IPS-20b (cell line): ENCODE results near the gene ALKBH6.

Source experiments
- H3K27ac ChIP-seq: one replicate; pipeline ENCODE4 v1.5.1; 2013; ENCODE audit warnings: low read length
- H3K27me3 ChIP-seq: 2 replicates; pipeline ENCODE4 v1.6.1; 2013; ENCODE audit warnings: mild to moderate bottlenecking, low read length, inconsistent platforms; ENCODE audit not compliant: insufficient read depth
- H3K36me3 ChIP-seq: 2 replicates; pipeline ENCODE4 v1.6.1; 2013; ENCODE audit warnings: low read depth, mild to moderate bottlenecking, inconsistent platforms, low read length, moderate library complexity; ENCODE audit not compliant: insufficient read depth
- H3K4me1 ChIP-seq: 2 replicates; pipeline ENCODE4 v1.6.1; 2013; ENCODE audit warnings: mild to moderate bottlenecking, control low read depth, inconsistent platforms, low read length, moderate library complexity; ENCODE audit not compliant: insufficient read depth
- H3K4me3 ChIP-seq: 2 replicates; pipeline ENCODE4 v1.5.1; 2013; ENCODE audit warnings: mild to moderate bottlenecking, low read length, inconsistent platforms
- H3K9ac ChIP-seq: 2 replicates; pipeline ENCODE4 v1.6.1; 2013; ENCODE audit warnings: low read depth, mild to moderate bottlenecking, inconsistent platforms, low read length, moderate library complexity
- H3K9me3 ChIP-seq: 2 replicates; pipeline ENCODE4 v1.6.1; 2013; ENCODE audit warnings: mild to moderate bottlenecking, low read depth, low read length, inconsistent platforms; ENCODE audit not compliant: insufficient read depth

ALKBH6 gene

GRCh38 chr19:36003284-36003683 lies 10.7 kb downstream of the ALKBH6 start:
- no peak overlapping the region for H3K27ac ChIP-seq
- H3K4me3 ChIP-seq: no peak overlapping the region
- no peak overlapping the region for H3K9ac ChIP-seq
- peaks cover 19% of the 10 kb centered on the region; the same call in 1 of the 2 replicates for H3K36me3 ChIP-seq
- H3K4me1 ChIP-seq: no peaks in the 10 kb centered on the region
- no peaks in the 10 kb centered on the region for H3K9me3 ChIP-seq
- H3K27me3 ChIP-seq: no peaks in the 10 kb centered on the region

DNA sequence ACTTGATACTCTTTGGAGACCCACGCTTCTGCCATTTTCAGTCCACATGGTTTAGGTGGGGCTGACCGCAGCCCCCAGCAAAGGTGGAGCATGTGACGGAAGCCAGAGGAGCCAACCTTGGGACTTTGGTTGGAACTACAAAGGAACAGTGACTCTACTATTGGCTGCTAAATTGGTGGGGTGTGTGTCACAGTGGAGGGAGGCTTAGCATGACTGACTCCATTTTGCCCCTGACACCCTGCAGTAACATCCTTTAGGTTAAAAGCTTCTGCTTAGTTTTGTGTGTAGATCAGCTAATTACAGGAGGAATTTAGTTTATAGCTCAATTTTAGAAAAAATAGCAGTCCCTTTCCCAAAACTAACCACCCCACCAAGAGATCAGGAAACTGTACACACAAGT lies 12.4 kb downstream of the ALKBH6 start:
- H3K9ac ChIP-seq: no peak overlapping the region
- H3K9me3 ChIP-seq: no peaks in the 10 kb centered on the region
- H3K36me3 ChIP-seq: peaks cover 19% of the 10 kb centered on the region; the same call in 1 of the 2 replicates
- H3K27ac ChIP-seq: no peak overlapping the region
- H3K4me1 ChIP-seq: no peaks in the 10 kb centered on the region
- H3K4me3 ChIP-seq: no peak overlapping the region
- no peaks in the 10 kb centered on the region for H3K27me3 ChIP-seq

DNA sequence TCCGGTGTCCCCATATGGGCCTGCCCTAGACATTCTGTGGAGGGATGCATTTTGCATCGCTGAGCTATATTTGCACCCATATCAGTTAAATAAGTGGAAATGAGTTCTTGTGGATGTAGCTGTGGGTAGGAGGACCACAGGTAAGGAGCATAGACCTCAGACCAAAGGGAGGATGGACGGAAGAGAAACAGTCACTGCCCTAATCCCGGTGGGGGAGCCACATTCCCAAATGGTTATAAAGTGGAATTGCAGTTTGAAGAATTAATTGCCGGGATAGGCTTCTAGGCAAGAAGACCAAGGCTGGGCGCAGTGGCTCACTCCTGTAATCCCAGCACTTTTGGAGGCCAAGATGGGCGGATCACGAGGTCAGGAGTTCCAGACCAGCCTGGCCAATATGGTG lies 17.2 kb downstream of the ALKBH6 start:
- Histone ChIP-seq H3K9me3 (no peaks in the 10 kb centered on the region), H3K27me3 (no peaks in the 10 kb centered on the region), H3K36me3 (0 out of 2 replicates have a peak, but pooled peaks cover 5% of the 10 kb centered on the region), H3K27ac (no peak overlapping the region), H3K4me1 (peaks cover 4% of the 10 kb centered on the region; the same call in 1 of the 2 replicates), H3K9ac (no peak overlapping the region), H3K4me3 (no peak overlapping the region)

- H3K36me3 ChIP-seq: no peaks in the 10 kb centered on the region
- H3K4me1 ChIP-seq: peaks cover 4% of the 10 kb centered on the region; the same call in 1 of the 2 replicates
- no peak within 1 kb of the TSS for H3K27ac ChIP-seq
- no peaks in the 10 kb centered on the region for H3K27me3 ChIP-seq
- peak within 1 kb of the TSS; percentile 90 for H3K4me3 ChIP-seq
- peak within 1 kb of the TSS; percentile 76 for H3K9ac ChIP-seq
- H3K9me3 ChIP-seq: no peaks in the 10 kb centered on the region
Measured at GRCh38 chr19:35995048-35995993, 18.7 kb downstream of the ALKBH6 start, which contains the start of gene SDHAF1. Gene SDHAF1, plus strand, starts transcription at chr19:35995188. Its CDS starts 87 bp downstream, at chr19:35995275.

GRCh38 chr19:35993923-35994598 lies 20.0 kb downstream of the ALKBH6 start:
- peaks cover 4% of the 10 kb centered on the region; the same call in 1 of the 2 replicates for H3K4me1 ChIP-seq
- H3K9me3 ChIP-seq: no peaks in the 10 kb centered on the region
- H3K27me3 ChIP-seq: no peaks in the 10 kb centered on the region
- no peak overlapping the region for H3K9ac ChIP-seq
- H3K4me3 ChIP-seq: no peak overlapping the region
- H3K27ac ChIP-seq: no peak overlapping the region
- H3K36me3 ChIP-seq: no peaks in the 10 kb centered on the region

GRCh38 chr19:35992907-35993765 lies 20.9 kb downstream of the ALKBH6 start:
- no peak overlapping the region for H3K27ac ChIP-seq
- H3K4me3 ChIP-seq: no peak overlapping the region
- H3K9ac ChIP-seq: no peak overlapping the region
- no peaks in the 10 kb centered on the region for H3K9me3 ChIP-seq
- H3K4me1 ChIP-seq: peaks cover 4% of the 10 kb centered on the region; the same call in 1 of the 2 replicates
- peaks cover 8% of the 10 kb centered on the region; the same call in 1 of the 2 replicates for H3K27me3 ChIP-seq
- H3K36me3 ChIP-seq: no peaks in the 10 kb centered on the region

GRCh38 chr19:35991731-35992450 lies 22.1 kb downstream of the ALKBH6 start:
- peaks cover 14% of the 10 kb centered on the region; the same call in 1 of the 2 replicates for H3K27me3 ChIP-seq
- peaks cover 4% of the 10 kb centered on the region; the same call in 1 of the 2 replicates for H3K4me1 ChIP-seq
- no peak overlapping the region for H3K9ac ChIP-seq
- H3K9me3 ChIP-seq: no peaks in the 10 kb centered on the region
- H3K27ac ChIP-seq: no peak overlapping the region
- no peak overlapping the region for H3K4me3 ChIP-seq
- no peaks in the 10 kb centered on the region for H3K36me3 ChIP-seq

- Histone ChIP-seq H3K9me3 (no peaks in the 10 kb centered on the region), H3K9ac (no peak overlapping the region), H3K36me3 (no peaks in the 10 kb centered on the region), H3K27ac (no peak overlapping the region), H3K27me3 (peaks cover 22% of the 10 kb centered on the region), H3K4me3 (no peak overlapping the region), H3K4me1 (peaks cover 3% of the 10 kb centered on the region; the same call in 1 of the 2 replicates)
Measured at GRCh38 chr19:35990771-35991730, 23.0 kb downstream of the ALKBH6 start.

GRCh38 chr19:35990156-35990555 lies 23.9 kb downstream of the ALKBH6 start:
- H3K27ac ChIP-seq: no peak overlapping the region
- no peak overlapping the region for H3K4me3 ChIP-seq
- no peak overlapping the region for H3K9ac ChIP-seq
- H3K36me3 ChIP-seq: no peaks in the 10 kb centered on the region
- no peaks in the 10 kb centered on the region for H3K9me3 ChIP-seq
- no peaks in the 10 kb centered on the region for H3K4me1 ChIP-seq
- H3K27me3 ChIP-seq: peaks cover 31% of the 10 kb centered on the region

DNA sequence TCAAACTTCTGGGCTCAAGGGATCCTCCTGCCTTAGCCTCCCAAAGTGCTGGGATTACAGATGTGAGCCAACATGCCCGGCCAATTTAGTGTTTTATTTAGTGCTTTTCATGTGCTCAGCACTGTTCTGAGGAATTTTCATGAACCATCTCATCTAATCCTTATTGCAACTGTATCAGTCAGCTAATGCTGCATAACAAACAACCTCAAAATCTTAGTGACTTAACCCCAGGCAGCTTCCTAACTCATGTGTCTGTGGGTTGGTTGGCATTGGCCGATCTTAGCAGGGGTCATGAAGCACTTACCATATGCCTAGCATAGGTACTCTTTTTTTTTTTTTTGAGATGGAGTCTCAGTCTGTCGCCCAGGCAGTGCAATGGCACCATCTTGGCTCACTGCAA lies 25.2 kb downstream of the ALKBH6 start:
- Histone ChIP-seq H3K9ac (no peak overlapping the region), H3K4me3 (no peak overlapping the region), H3K9me3 (no peaks in the 10 kb centered on the region), H3K27ac (no peak overlapping the region), H3K36me3 (no peaks in the 10 kb centered on the region), H3K27me3 (peaks cover 43% of the 10 kb centered on the region), H3K4me1 (no peaks in the 10 kb centered on the region)
